ENCODE measurements around the gene SMIM36.

DNA sequence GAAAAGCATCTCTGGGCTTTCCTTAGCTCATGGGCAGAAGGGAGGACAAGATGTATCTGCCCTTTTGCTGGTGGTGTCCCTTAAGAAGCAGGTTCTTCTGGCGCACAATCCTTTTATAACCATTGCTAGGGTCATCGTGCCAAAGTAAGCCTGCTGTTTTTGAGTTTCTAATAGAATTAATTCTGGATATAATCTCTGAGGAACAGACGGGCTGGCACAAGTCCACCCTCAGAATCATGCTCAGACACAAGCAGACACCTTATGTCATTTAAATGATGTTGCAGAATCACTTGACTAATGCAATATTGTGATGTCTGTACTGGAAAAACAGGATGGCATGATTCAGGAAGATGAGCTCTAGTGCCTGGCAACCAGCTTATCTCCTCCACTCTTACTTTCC lies 70.9 kb downstream of the SMIM36 start:
- TF ChIP-seq EGR1 (IDR thresholded peaks at IDR 0.05; ENCODE audit: borderline replicate concordance in 1 of 2, low read depth in 2 of 2, low read length in 2 of 2): no peak
- TF ChIP-seq CHD4 (IDR thresholded peaks at IDR 0.05): no peak
- TF ChIP-seq RAD21 (IDR thresholded peaks at IDR 0.05; ENCODE audit: insufficient read depth, low read depth, low read length): no peak
- no peak for TF ChIP-seq CREB1 (IDR thresholded peaks at IDR 0.05; ENCODE audit: low read depth)
- no peak for TF ChIP-seq SMC3 (IDR thresholded peaks at IDR 0.05; ENCODE audit: borderline replicate concordance, low read length)
- TF ChIP-seq MYC (IDR thresholded peaks at IDR 0.05; ENCODE audit: insufficient read depth, insufficient read length, insufficient replicate concordance, low read length, severe bottlenecking): no peak
